Measurements from ENCODE around the gene PFDN2.

- TF ChIP-seq POLR2A (IDR thresholded peaks at IDR 0.05; ENCODE audit: low read depth, low read length) (no peak), POLR2AphosphoS5 (IDR thresholded peaks at IDR 0.05; ENCODE audit: low read depth, low read length) (no peak), TAF1 (IDR thresholded peaks at IDR 0.05; ENCODE audit: borderline replicate concordance, low read depth, low read length) (no peak)
Observed at GRCh38 chr1:161052899-161053298, 64.9 kb downstream of the PFDN2 start.
